ENCODE data around the gene KRIT1.
"Not testable (repeated sequence)": the region's sequence is repeated elsewhere in the genome, so short reads cannot be mapped to it uniquely, and the experiment has no call there.

Gene KRIT1

GRCh38 chr7:92268921-92269320 lies 23.2 kb upstream of the KRIT1 start:
- Histone ChIP-seq H3K9me3 (ENCODE audit: control insufficient read depth, insufficient read depth, low read length) (no peaks in the 10 kb centered on the region), H3K9ac (ENCODE audit: low read depth, low read length) (no peak overlapping the region), H3K4me3 (ENCODE audit: low read depth, low read length) (no peak overlapping the region), H3K27me3 (ENCODE audit: control insufficient read depth, insufficient read depth, low read length) (no peaks in the 10 kb centered on the region), H3K4me1 (ENCODE audit: control insufficient read depth, insufficient read depth, low read length) (no peaks in the 10 kb centered on the region), H3K36me3 (ENCODE audit: control insufficient read depth, insufficient read depth, low read length) (no peaks in the 10 kb centered on the region)

DNA sequence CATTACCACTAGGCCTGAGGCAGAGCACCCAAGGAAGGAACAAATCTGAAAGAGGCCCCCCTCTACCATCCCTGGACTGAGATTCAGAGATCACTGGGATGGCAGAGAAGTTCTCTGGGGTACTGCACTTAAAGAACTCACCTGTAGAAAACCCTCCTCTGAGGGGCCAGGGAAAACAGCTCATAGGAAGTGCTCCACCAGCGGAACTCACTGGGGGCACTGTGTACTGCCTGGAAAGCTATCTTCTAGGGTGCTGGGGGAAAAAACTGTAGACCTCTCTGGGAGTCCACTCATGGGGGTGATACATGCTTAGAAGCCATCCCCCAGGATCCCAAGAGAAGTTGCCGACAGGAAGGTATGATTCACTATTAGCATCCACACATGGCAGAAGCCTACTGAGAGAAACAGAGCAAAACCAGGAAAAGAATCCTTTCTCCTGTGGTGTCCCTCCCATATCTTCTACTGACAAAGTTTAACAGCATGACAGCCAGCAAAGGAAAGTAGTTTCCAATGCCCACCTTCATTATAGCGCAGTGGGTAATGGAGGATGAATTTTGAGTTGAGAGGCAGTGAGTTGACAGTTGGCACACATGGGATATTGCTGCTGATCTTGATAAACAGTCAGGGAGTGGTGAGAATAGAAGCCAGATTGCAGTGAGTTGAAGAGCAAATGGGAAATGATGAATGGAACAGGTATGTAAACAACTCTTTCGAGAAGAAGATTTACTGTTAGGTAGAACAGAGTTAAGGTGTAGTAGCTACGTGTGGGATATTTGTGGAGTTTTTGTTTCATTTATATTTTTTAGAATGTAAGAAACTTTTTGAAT lies 20.9 kb upstream of the KRIT1 start:
- no peak overlapping the region for H3K9ac ChIP-seq (ENCODE audit: low read depth, low read length)
- no peaks in the 10 kb centered on the region for H3K36me3 ChIP-seq (ENCODE audit: control insufficient read depth, insufficient read depth, low read length)
- H3K27me3 ChIP-seq (ENCODE audit: control insufficient read depth, insufficient read depth, low read length), result no peaks in the 10 kb centered on the region
- no peaks in the 10 kb centered on the region for H3K4me1 ChIP-seq (ENCODE audit: control insufficient read depth, insufficient read depth, low read length)
- no peak overlapping the region for H3K4me3 ChIP-seq (ENCODE audit: low read depth, low read length)
- H3K9me3 ChIP-seq (ENCODE audit: control insufficient read depth, insufficient read depth, low read length), result no peaks in the 10 kb centered on the region

GRCh38 chr7:92260248-92260781 lies 14.6 kb upstream of the KRIT1 start:
- Histone ChIP-seq H3K27me3 (ENCODE audit: control insufficient read depth, insufficient read depth, low read length) (no peaks in the 10 kb centered on the region), H3K4me1 (ENCODE audit: control insufficient read depth, insufficient read depth, low read length) (no peaks in the 10 kb centered on the region), H3K4me3 (ENCODE audit: low read depth, low read length) (no peak overlapping the region), H3K36me3 (ENCODE audit: control insufficient read depth, insufficient read depth, low read length) (no peaks in the 10 kb centered on the region), H3K9me3 (ENCODE audit: control insufficient read depth, insufficient read depth, low read length) (no peaks in the 10 kb centered on the region), H3K9ac (ENCODE audit: low read depth, low read length) (no peak overlapping the region)

GRCh38 chr7:92259610-92260247 lies 14.0 kb upstream of the KRIT1 start:
- no peaks in the 10 kb centered on the region for H3K4me1 ChIP-seq (ENCODE audit: control insufficient read depth, insufficient read depth, low read length)
- no peaks in the 10 kb centered on the region for H3K9me3 ChIP-seq (ENCODE audit: control insufficient read depth, insufficient read depth, low read length)
- H3K4me3 ChIP-seq (ENCODE audit: low read depth, low read length), result no peak overlapping the region
- H3K36me3 ChIP-seq (ENCODE audit: control insufficient read depth, insufficient read depth, low read length), result no peaks in the 10 kb centered on the region
- H3K9ac ChIP-seq (ENCODE audit: low read depth, low read length), result no peak overlapping the region
- H3K27me3 ChIP-seq (ENCODE audit: control insufficient read depth, insufficient read depth, low read length), result no peaks in the 10 kb centered on the region

GRCh38 chr7:92259062-92259461 lies 13.3 kb upstream of the KRIT1 start:
- no peaks in the 10 kb centered on the region for H3K9me3 ChIP-seq (ENCODE audit: control insufficient read depth, insufficient read depth, low read length)
- no peak overlapping the region for H3K4me3 ChIP-seq (ENCODE audit: low read depth, low read length)
- H3K4me1 ChIP-seq (ENCODE audit: control insufficient read depth, insufficient read depth, low read length), result no peaks in the 10 kb centered on the region

GRCh38 chr7:92255308-92255707 lies 9.6 kb upstream of the KRIT1 start:
- Histone ChIP-seq H3K4me3 (ENCODE audit: low read depth, low read length) (no peak overlapping the region), H3K9me3 (ENCODE audit: control insufficient read depth, insufficient read depth, low read length) (no peaks in the 10 kb centered on the region), H3K27me3 (ENCODE audit: control insufficient read depth, insufficient read depth, low read length) (no peaks in the 10 kb centered on the region), H3K4me1 (ENCODE audit: control insufficient read depth, insufficient read depth, low read length) (no peaks in the 10 kb centered on the region), H3K36me3 (ENCODE audit: control insufficient read depth, insufficient read depth, low read length) (no peaks in the 10 kb centered on the region), H3K9ac (ENCODE audit: low read depth, low read length) (no peak overlapping the region)

More at GRCh38 chr7:92259062-92259461, 13.3 kb upstream of the KRIT1 start:
- Histone ChIP-seq H3K9ac (ENCODE audit: low read depth, low read length) (no peak overlapping the region), H3K36me3 (ENCODE audit: control insufficient read depth, insufficient read depth, low read length) (no peaks in the 10 kb centered on the region), H3K27me3 (ENCODE audit: control insufficient read depth, insufficient read depth, low read length) (no peaks in the 10 kb centered on the region)

- H3K36me3 ChIP-seq (ENCODE audit: control insufficient read depth, insufficient read depth, low read length); H3K4me1 ChIP-seq (ENCODE audit: control insufficient read depth, insufficient read depth, low read length); H3K9me3 ChIP-seq (ENCODE audit: control insufficient read depth, insufficient read depth, low read length); H3K9ac ChIP-seq (ENCODE audit: low read depth, low read length); H3K4me3 ChIP-seq (ENCODE audit: low read depth, low read length); H3K27me3 ChIP-seq (ENCODE audit: control insufficient read depth, insufficient read depth, low read length): not testable (repeated sequence)
Measured at GRCh38 chr7:92254800-92255199, 9.1 kb upstream of the KRIT1 start.

GRCh38 chr7:92253251-92253650 lies 7.5 kb upstream of the KRIT1 start:
- Histone ChIP-seq H3K9ac (ENCODE audit: low read depth, low read length) (no peak overlapping the region), H3K36me3 (ENCODE audit: control insufficient read depth, insufficient read depth, low read length) (no peaks in the 10 kb centered on the region), H3K9me3 (ENCODE audit: control insufficient read depth, insufficient read depth, low read length) (no peaks in the 10 kb centered on the region), H3K4me3 (ENCODE audit: low read depth, low read length) (no peak overlapping the region), H3K27me3 (ENCODE audit: control insufficient read depth, insufficient read depth, low read length) (no peaks in the 10 kb centered on the region), H3K4me1 (ENCODE audit: control insufficient read depth, insufficient read depth, low read length) (no peaks in the 10 kb centered on the region)

- Histone ChIP-seq H3K9me3 (ENCODE audit: control insufficient read depth, insufficient read depth, low read length) (no peaks in the 10 kb centered on the region), H3K27me3 (ENCODE audit: control insufficient read depth, insufficient read depth, low read length) (no peaks in the 10 kb centered on the region), H3K9ac (ENCODE audit: low read depth, low read length) (no peak overlapping the region), H3K36me3 (ENCODE audit: control insufficient read depth, insufficient read depth, low read length) (no peaks in the 10 kb centered on the region), H3K4me3 (ENCODE audit: low read depth, low read length) (no peak overlapping the region), H3K4me1 (ENCODE audit: control insufficient read depth, insufficient read depth, low read length) (no peaks in the 10 kb centered on the region)
Measured at GRCh38 chr7:92251181-92251580, 5.5 kb upstream of the KRIT1 start.

GRCh38 chr7:92250603-92251002 lies 4.9 kb upstream of the KRIT1 start:
- H3K27me3 ChIP-seq (ENCODE audit: control insufficient read depth, insufficient read depth, low read length), result no peaks in the 10 kb centered on the region
- H3K36me3 ChIP-seq (ENCODE audit: control insufficient read depth, insufficient read depth, low read length), result no peaks in the 10 kb centered on the region
- H3K4me3 ChIP-seq (ENCODE audit: low read depth, low read length), result no peak overlapping the region
- H3K9ac ChIP-seq (ENCODE audit: low read depth, low read length), result no peak overlapping the region
- no peaks in the 10 kb centered on the region for H3K4me1 ChIP-seq (ENCODE audit: control insufficient read depth, insufficient read depth, low read length)
- no peaks in the 10 kb centered on the region for H3K9me3 ChIP-seq (ENCODE audit: control insufficient read depth, insufficient read depth, low read length)

GRCh38 chr7:92246360-92247101 lies 817 bp upstream of the KRIT1 start:
- no peaks in the 10 kb centered on the region for H3K27me3 ChIP-seq (ENCODE audit: control insufficient read depth, insufficient read depth, low read length)
- H3K9me3 ChIP-seq (ENCODE audit: control insufficient read depth, insufficient read depth, low read length), result no peaks in the 10 kb centered on the region
- peak overlapping the region; percentile 99 for H3K4me3 ChIP-seq (ENCODE audit: low read depth, low read length)
- no peaks in the 10 kb centered on the region for H3K36me3 ChIP-seq (ENCODE audit: control insufficient read depth, insufficient read depth, low read length)
- H3K9ac ChIP-seq (ENCODE audit: low read depth, low read length), result peak overlapping the region; percentile 94
- no peaks in the 10 kb centered on the region for H3K4me1 ChIP-seq (ENCODE audit: control insufficient read depth, insufficient read depth, low read length)

Data from iPS-15b (cell line).